GM10266 (cell line): ENCODE measurements around the gene PHAF1.

Experiments used
- DNase-seq: peaks from one replicate; pipeline ENCODE4 v3.0.0; 2012; ENCODE audit errors: extremely low spot score
- TF ChIP-seq, protein P1 (sequence below): IDR thresholded peaks from 2 replicates; pipeline ENCODE4 v1.5.1; 2012; ENCODE audit warnings: mild to moderate bottlenecking, low read depth; ENCODE audit not compliant: control insufficient read depth, insufficient read depth; ENCODE audit errors: missing control alignments

The PHAF1 gene

DNA sequence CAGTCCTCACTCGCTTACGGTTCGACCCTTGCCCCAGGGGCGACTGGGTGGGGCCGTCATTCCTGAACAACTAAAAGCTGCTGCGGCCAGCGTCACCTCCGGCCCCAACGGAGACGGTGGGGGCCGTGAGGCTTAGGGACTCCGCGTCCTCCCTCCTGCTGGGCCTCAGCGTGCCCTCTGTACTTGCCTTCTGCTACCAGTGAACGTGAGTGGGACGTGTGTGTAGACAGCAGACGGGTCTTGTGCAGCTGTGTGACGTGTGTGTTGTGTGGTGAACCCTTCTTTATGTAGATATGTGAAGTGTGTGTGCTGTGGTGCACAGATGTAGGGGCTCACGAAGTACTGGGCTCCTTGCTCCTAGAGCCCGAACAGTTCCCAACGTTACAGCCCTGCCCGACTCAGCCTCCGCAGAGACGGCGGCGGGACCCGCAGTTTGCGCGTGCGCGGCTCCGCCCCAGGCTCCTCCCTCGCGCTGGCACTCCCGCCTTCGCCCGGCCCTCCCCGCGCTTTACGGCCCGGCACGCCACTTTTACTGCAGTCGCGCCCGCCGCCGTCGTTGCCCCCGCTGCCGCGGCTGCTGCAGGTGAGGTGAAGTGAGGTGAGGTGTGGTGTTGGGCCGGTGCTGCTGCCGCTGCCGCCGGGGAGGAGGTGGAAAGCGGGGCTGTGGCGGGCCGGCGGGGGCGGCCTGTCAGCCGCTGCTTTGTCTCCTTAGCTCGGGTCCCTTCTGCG is at the start of gene PHAF1:
PHAF1 (plus strand) TSS at position 535 of the 729 bp plus-strand sequence. CDS start 235 bp downstream, outside the sequence.
- TF ChIP-seq, protein P1, sequence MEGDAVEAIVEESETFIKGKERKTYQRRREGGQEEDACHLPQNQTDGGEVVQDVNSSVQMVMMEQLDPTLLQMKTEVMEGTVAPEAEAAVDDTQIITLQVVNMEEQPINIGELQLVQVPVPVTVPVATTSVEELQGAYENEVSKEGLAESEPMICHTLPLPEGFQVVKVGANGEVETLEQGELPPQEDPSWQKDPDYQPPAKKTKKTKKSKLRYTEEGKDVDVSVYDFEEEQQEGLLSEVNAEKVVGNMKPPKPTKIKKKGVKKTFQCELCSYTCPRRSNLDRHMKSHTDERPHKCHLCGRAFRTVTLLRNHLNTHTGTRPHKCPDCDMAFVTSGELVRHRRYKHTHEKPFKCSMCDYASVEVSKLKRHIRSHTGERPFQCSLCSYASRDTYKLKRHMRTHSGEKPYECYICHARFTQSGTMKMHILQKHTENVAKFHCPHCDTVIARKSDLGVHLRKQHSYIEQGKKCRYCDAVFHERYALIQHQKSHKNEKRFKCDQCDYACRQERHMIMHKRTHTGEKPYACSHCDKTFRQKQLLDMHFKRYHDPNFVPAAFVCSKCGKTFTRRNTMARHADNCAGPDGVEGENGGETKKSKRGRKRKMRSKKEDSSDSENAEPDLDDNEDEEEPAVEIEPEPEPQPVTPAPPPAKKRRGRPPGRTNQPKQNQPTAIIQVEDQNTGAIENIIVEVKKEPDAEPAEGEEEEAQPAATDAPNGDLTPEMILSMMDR, result no peak
- DNase-seq, result peak; percentile 99

DNA sequence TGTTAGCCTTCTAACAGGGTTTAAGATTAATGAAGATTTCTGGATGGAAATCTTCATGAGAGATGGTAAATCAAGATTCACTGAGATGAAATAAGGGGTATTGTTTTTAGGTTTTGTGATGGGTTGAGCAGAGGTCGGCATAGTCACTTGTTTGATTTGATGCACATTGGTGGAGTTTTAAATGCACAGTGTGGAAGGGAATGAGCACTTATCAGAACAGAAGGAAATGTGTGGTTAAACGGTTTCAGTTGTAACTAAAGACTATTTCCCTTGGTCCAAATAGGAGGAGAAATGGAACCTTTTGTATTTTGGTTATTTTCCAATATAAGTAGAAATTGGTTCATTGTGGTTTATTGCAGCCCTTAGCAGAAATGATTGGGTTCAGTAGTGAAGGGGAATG is 46.7 kb upstream of the PHAF1 start:
- TF ChIP-seq, protein P1, result no peak
- no peak for DNase-seq

DNA sequence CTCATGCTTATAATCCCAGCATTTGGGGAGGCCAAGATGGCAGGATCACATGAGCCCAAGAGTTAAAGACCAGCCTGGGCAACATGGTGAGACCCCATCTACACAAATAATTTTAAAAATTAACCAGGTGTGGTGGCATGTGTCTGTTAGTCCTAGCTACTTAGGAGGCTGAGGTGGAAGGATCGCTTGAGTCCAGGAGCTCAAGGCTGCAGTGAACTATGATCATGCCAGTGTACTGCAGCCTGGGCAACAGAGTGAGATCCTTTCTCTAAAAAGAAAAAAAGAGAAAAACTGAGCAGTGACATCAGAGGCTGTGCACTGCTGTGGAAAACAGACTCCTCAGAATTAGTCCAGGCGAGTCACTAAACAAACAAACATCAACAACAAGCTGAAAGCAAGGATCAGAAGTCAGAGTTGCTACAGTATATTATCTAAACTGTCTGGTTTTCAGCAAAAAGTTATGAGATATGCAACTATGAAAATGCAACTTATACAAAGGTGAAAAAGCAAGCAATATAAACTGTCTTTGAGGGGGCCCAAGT is 41.5 kb upstream of the PHAF1 start:
- TF ChIP-seq, protein P1, result no peak
- no peak for DNase-seq

DNA sequence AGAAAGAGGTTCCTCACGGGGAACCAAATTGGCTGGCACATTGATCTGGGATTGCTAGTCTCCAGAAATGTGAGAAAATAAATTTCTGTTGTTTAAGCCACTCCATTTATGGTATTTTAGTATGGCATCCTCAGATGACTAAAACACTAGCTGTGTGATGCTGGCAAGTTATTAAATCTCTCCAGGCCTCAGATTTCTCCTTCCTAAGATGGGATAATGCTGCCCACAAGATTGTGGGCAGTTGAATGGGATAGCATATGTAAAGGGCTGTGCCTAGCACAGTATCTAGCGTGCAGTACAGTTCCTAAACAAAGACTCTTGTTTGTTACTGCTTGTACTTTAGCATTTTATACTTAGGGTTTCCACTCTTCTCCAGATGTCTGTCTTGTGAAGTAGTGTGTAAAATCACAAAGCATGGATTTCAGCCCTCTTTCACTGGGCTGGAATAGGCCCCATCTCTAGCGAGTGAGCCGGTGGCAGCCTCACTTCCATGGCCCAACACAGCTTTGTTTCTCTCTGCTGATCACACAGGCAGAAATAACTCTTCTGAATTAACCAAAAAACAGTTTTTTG is 38.2 kb upstream of the PHAF1 start:
- DNase-seq, result no peak
- TF ChIP-seq, protein P1, result no peak

DNA sequence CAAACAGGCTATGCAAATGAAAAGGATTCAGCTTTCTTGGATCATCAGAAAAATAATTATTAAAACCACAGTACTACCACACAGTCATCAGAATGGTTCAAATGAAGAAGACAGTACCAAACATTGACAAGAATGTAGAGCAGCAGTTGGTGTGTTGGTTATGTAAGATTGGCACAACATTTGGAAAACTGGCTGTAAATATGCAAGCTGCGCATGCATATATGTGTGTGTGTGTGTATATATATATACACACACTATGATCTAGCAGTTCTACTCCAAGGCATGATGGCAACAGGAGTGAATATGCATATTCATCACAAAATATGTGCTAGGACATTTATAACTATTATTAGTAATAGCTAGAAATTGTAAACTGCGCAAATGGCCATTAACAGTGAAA is 34.4 kb upstream of the PHAF1 start:
- no peak for DNase-seq
- TF ChIP-seq, protein P1, result no peak

DNA sequence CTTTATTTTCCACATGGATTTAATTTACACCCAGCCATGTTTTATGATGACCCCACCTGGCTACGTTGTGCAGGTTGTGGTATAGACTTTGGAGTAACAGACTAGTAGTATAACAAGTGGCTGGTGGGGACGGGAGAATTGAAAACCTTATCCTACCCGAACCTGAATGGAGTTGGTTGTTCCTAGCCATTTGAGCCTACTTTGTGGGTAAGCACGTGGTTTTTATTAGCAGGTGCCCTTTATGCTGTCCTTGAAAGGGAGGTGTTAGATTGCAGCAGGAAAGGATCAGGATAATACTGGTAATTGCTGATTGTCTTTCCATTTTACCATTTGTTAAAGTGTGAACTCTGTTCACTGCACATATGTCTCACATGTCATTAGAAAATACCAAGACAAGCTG is 31.9 kb upstream of the PHAF1 start:
- no peak for DNase-seq
- TF ChIP-seq, protein P1, result no peak

DNA sequence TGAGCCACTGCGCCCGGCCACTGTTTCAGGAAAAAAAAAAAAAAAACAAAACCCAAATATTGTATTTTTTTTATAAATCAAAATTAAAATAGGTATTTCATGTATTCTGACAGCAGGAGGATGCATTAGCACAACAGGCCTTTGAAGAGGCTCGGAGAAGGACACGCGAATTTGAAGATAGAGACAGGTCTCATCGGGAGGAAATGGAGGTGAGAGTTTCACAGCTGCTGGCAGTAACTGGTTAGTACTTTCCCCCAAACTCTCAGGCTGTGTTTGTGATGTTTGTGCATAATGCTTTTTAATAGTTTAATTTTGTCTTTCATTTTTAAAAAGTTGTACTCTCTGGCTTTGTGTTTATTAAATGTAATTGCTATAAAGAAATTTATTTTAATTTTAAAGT is 27.6 kb upstream of the PHAF1 start:
- no peak for DNase-seq
- TF ChIP-seq, protein P1, result no peak
